HG03175 (cell line): ENCODE measurements around the gene ASB8.
A peak's percentile ranks its signal among the peaks of the same experiment; 100 is the strongest.
"Not testable (repeated sequence)": the region's sequence is repeated elsewhere in the genome, so short reads cannot be mapped to it uniquely, and the experiment has no call there.

Experiments
- ATAC-seq: cut with Tn5 transposase; IDR thresholded peaks from one replicate; pipeline ENCODE4 v1.9.1; 2021; ENCODE audit warnings: mild to moderate bottlenecking, moderate library complexity; ENCODE audit not compliant: unreplicated experiment

The ASB8 gene

DNA sequence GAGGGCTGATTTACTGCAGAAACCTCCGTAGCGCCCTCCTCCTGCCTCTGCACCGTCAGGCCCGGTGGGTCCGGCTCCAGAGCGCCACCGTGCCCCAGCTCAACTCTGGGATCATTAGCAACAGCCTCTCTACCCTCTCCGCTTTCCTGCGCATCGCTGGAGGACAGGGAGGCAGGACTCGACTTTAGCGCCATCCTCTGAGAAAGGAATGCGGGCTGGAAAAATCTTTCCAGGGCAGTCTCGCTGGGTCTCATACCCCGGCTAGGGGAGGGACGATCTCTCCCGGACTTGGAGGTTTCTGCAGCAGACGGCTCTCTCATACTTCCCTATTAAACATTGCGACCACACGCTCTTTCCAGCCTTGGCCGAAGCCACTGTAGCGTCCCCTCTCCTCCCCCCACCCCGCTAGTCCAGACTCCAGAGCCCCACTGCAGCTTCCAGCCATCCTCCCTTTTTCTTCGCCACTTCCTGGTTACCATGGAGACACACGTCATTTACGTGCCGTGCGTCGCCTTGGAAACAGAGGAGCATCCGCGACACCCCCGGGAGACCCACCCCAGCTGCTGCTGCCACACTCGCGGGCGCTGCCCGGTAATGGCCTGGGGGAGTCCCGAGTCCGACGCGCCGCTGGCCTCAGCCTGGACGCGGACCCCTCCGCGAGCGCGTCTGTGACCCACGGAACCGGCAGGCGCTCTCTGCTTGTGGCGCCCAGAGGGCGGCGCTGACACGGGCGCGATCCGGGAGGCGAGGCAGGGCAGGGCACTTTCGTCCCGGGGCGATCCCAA, 26.0 kb upstream of the ASB8 start, which contains the start of gene CCDC184:
CCDC184 (plus strand) TSS at position 554 of the 785 bp plus-strand sequence. CDS start 479 bp downstream, outside the sequence.
- ATAC-seq: peak; percentile 69

DNA sequence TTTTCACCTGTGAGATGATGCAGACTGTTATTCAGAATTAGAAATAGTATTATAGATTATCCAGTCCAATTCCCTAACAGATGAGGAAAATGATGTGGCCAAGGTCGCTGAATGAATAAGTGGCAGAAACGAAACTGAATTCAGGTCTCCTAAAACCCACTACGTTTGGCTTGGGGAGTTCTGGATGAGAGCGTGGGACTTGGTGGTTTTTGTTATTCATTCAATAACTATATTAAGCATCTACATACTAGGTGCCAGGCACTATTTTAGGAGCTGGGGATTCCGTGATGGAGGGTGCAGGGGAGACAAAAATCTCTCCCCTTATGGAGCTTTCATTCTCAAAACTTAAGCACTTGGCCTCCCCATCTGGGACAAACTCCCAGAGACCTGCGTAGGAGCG, 25.3 kb upstream of the ASB8 start:
- ATAC-seq: no peak

DNA sequence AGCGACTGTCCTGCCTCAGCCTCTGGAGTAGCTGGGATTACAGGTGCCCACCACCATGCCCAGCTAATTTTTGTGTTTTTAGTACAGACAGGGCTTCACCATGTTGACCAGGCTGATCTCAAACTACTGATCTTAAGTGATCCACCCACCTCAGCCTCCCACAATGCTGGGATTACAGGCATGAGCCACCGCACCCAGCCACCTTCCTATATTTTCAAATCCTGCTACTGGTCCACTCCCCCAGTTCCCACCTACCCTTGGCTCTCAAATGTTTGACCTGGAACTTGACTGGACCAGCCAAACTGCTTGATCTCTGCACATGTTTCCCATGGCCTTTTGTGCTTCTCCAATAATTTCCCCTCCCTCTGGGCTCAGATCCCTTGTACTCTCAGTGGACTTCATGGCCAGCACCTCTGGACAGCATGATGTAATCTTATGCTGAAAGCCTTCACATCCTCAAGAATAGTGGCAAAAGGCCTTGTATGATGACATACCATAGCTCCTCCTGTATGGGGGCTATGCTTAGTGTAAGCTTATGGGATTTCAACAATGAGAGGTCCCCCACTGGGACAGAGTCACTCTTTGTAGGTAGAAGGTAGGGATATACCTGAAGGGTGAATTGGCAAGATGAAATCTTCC, 23.7 kb upstream of the ASB8 start:
- ATAC-seq: no peak

DNA sequence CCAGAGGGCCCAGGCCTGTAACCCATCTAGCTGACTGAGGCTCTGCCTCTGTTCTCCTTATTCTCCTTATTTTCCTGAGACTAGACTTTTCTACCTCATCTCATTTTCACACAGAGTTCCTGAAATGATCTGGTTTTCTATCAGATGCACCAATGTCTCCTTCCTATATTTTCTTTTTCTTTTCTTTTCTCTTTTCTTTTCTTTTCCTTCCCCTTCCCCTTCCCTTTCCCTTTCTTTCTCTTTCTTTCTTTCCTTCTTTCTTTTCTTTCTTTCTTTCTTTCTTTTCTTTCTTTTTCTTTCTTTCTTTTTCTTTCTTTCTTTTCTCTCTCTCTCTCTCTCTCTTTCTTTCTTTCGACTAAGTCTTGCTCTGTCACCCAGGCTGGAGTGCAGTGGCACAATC, 23.1 kb upstream of the ASB8 start:
- no peak for ATAC-seq

DNA sequence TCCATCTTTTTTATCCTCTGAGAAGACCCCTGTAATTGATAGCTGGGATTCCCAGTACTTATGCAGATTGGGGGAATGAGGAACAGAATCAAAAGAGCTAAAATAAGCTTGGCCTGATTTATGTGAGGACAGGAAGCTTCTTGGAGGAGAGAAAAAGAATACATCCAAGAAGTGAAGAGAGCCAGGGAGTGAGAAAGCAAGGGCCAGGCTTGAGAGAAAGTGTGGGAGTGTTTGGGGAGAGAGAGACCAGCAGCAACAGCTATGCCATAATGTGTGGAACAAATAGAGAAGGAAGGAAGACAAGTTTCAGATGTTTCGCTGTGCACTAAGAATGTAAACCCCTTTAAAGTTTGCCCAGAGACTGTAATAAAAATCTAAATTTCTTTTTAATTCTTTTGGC, 22.2 kb upstream of the ASB8 start:
- ATAC-seq: no peak

DNA sequence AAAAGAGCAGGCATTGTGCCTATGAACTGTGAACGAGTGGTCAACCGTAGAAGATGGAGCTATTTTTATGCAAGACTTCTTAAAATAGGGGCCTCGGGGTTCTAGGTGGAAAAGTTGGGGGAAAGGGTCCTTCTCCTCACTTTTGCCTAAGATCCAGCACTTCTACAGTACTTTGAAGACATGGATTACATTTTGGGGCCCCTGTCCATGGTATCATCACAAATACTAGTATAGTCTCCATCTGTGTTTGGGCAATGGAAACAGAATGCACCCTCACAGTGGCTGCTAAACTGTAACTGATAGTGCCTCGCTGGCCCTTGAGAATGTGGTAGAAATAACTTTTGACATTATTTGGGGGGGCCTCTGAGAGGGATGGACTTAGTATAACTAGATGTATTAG, 20.7 kb upstream of the ASB8 start:
- ATAC-seq: no peak

DNA sequence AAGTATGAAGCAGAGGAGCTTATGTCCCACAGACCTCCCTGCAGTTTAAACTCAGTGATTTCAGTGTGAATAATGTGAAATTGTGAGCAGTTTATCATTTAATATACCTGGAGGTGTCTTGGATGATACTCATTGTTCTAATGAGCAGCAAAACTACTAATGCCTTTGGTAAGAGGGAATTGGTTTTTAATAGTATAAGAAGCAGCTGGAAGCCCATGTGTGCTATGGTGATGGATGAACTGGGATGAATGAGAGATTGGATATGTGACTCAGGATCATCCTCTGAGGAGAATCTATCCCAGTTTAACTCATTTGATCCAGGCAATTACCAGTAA, 19.1 kb upstream of the ASB8 start:
- ATAC-seq: no peak

DNA sequence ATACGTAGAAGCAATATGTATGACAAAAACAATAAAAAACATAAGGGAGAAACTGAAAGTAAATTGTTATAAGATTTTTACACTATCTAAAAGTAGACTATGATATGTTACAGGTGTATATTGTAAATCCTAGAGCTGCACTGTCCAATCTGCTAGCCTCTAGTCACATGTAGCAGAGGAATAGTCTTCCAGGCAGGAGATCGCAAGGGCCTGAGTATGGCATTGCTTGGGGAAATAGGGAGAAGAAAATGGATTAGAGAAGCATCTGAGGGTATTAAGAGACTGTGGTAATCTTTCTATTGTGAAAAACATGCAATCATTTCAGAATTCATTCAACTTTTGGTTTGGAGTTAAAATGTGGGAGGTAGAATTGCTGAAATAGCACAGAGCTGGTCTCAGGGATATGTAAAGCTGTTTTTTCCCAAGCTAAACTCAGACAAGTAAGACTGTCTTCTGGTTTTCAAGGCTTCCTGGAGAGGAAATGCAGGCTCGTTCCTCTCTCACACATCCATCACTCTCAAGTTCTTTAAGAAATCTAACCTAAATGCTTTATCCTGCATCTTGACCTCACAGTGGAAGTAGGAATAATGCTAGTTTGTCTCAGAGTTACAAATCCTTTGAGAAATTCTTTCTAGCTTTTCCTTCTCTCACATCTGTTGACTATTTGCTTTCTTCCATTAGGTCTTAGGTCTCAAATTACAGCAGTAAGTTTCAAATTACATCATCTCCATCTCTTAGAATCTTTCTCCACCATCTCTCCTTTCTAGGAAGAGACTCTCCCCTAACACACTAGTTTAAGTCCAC, 18.5 kb upstream of the ASB8 start:
- no peak for ATAC-seq

DNA sequence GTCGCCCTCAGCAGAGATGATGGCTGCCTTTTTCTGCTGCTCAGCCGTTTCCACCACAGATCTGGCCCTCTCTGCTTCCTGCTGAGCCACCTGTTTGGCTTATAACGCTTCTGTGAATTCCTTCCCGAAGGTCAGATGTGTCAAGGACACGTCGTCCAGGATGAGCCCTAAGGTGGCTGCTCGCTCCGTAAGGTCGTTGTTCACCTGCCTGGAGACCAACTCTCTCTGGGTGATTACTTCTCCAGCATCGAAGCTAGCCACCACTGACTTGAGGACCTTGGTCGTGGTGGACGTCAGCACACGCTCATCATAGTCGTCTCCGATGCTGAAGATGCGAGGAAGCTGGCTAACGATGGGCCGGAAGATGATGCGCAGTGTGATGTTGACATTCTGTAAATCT, 11.7 kb upstream of the ASB8 start:
- ATAC-seq: no peak

DNA sequence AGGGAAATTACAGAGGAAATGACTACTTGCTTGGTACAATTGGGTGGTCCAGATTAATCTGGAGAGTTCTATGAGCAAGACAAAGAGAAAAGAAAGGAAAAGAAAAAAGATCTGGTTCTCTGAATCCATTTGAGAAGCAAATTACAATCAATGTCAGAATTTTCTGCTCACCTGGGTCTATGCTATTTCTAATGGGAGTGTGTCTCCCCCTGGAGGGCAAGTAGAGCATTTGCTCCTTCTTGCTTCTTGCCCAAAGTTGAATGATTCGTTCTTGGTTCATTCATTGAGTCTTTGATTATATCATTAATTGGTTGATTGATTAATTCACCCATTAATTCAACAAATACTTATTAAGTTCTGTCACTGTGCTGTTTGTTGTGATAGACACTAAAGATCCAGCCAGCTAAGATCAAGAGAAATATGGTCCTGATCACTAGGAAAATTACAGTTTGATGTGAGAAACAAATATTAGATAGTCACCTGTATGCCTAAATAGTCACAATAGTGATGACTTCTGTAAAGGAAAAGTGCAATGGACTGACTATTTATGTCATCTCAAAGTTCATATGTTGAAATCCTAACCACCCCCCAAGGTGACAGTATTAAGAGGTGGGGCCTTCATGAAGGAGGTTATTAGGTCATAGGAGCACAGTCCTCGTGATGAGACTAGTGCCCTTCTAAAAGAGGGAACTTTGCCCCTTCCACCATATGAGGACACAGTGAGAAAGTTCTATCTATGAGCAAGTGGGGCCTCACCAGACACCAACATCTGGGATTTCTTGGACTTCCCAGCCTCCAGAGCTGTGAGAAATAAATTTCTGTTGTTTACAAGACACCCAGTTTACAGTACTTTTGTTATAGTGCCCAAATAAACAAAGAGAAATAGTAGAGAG, 8.0 kb upstream of the ASB8 start:
- peak; percentile 52 for ATAC-seq

DNA sequence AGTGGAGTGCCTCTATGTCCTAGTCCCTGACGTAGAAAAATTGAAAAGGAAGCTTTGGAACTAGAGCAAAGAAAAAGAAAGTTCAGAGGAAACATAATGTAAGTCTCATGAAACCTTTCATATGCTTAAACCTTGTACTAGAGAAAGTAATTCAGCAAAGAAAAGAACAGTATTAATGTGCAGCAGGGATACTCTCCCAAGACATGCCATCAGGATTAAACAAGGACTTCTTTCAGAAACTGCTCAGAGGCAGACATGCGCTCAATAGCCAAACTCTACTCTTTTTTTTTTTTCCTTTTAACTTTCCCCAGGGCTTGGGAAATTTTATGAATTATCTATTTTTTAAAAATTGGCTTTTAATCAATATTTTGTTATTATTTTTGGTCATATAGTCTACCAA, 7.1 kb upstream of the ASB8 start:
- ATAC-seq: no peak

DNA sequence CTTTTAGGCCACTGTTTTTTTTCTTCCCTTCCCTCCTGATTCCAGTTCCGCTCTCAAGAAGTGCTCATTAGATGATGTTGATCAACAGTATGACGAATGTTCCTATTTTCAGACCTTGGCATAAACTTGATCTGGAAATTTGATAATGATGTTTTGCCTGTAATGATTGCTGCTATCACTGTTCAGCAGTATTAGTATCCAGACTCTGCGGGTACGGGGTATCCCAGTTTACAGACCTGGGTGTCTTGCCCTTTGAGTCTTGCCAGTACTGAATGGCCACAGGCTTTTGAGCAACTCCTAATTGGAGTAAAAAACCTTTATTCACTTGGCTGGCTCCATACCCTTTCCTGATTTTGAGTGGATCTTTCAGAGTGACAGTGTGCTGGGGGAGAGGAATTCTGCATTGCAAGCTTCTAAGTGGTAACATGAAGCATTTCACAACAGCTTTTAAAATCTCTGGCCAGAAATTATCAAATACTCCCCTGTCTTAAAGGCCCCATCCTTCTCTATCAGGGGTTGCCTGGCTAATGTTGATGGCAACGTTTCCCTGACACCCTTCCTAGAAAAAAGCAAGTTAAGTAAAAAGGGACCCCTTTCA, 5.9 kb upstream of the ASB8 start:
- ATAC-seq: no peak

DNA sequence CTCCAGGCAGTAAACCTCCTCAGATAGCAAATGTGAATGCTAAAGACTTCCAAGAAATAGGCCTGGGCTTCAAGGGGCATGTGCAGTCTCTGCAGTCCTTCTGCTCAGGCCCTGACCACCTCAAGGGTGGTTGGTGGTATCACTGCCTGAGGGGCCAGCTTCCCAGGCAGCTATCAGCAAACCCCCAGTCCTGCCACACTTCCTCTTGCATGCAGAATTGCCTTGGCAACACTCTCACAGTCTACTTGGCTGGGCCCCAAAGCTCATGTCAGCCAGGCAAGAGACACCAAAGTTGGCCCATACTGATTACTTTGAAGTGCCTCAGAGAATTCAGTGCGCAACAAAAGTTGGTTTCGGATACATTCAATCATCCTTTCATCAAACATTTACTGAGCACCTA, 3.5 kb upstream of the ASB8 start:
- ATAC-seq: no peak

DNA sequence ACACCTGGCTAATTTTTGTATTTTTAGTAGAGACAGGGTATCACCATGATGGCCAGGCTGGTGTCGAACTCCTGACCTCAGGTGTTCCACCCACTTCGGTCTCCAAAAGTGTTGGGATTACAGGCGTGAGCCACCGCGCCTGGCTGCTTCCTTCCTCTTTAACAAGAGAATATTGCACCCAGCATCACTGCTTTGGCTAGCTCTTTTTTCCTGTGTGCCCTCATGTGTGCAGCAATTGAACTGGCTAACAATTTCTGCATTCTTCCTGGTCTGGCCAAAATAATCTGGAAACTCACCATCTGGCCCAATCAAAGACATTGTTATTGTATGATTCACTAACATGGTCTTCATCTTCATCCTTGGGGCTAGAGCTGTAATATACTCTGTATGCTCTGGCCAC, 2.7 kb upstream of the ASB8 start:
- ATAC-seq: no peak

DNA sequence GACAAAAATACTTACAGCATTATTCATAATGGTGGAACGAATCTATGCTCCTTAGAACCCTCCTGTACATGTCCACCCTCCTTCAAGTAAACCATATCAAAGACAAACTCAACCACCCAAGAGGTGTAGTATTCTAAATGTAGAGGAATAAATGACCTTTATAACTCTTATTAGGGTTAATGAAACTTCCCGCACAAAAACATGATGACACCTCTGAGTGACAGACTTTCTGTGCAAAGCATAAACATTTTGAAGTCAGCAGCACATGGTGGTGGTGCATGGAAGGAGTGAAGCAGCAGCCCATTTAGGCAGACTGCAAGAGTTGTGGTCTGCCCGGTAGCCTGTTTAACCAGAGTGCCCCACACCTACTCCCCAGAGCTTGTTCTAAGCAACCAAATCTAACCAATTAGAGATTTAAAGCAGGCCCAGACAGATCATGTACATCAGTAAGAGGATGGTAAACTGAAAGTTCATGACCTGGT, 615 bp upstream of the ASB8 start:
- ATAC-seq: no peak

DNA sequence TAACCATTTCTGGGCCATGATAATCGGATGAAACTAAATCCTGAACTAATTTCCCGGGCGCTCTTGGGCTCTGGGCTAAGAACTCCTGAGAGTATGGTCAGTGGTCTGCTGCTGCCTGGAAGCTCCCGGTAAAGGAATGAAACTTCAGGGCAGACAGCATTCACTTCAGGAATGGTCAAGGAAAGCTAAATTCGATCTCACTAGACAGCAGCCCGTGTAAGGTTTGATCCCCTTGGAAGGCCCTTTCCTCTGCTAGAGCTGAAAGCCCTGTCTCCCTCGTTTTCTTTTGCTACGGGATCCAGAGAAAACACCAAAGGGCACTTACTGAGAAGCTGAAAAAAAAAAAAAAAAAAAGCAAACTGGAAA, 680 bp downstream of the ASB8 start:
- no peak for ATAC-seq

DNA sequence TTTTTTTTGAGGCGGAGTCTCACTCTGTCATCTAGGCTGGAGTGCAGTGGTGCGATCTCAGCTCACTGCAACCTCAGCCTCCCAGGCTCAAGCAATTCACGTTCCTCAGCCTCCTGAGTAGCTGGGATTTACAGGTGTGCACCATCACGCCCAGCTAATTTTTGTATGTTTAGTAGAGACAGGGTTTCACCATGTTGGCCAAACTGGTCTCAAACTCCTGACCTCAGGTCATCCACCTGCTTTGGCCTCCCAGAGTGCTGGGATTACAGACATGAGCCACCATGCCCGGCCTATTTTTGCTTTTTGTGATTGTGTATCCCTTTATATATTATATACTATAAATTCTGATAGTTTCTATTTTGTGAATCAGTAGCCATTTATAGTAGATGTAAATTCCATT, 1.5 kb downstream of the ASB8 start:
- not testable (repeated sequence) for ATAC-seq

DNA sequence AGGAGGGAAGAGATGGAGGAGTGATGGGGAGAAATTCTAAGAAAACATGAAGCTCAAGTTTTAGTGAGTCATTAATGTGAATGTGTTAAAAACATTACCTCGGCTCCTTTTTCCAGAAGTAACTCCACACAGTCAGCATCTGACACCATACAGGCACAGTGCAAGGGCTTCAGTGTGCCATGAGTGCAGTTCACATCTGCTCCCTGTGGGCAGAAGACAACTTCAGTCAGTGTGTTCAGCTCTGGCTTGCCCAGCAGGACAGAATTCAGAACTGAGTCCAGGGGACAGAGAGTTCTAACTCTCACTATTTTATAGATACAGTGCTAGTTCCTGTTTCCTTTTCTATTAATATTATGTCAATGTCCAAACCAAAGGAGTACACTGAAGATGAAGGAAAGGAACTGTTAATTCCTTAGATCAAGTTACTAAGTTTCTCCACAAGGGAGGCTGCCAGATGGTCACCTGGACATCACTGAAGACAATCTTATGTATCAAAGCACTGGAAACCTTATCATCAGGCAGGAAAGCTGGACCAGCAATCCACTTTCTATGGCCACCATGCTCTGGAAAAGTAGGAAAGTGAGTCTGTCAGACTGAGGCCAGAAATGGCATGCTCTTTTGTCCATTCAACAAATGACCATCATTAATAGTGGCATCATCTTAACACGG, 6.1 kb downstream of the ASB8 start:
- no peak for ATAC-seq

DNA sequence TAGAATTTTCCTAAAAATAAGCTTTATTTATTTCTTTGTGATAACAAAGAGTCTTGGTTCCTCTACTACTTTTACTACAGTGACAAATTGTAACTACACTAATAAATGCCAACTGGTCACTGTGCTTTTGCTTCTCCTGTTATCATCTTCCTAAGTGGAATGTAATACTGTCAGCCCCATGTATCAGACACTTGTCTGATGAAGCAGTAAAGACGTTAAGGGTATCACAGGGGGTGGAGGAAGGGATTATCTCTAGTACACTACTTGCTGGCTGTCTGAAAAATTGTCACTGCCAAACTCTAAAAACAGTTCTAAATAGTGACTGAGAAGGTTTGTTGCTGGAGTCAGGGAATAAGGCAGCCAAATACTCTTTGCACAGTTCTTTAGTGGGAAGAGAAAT, 11.3 kb downstream of the ASB8 start:
- ATAC-seq: no peak

DNA sequence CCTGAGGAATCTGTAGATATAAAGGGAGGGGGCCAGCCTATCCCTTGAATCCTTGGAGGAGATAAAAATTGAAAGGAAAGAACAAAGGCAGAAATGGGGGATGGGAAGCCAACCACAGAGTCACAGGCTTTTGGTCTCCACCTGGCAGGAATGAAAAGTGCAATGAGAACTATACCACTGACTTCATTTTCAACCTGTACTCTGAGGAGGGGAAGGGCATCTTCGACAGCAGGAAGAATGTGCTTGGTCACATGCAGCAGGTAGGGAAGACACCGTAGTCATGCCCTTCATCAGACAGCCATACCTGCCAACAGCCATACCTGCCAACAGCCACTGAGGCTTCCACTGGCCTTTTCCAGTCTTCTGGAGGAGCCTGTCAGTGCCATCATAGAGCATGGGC, 13.4 kb downstream of the ASB8 start:
- no peak for ATAC-seq
